ENCODE results near the gene TRAPPC1.

Gene TRAPPC1

DNA sequence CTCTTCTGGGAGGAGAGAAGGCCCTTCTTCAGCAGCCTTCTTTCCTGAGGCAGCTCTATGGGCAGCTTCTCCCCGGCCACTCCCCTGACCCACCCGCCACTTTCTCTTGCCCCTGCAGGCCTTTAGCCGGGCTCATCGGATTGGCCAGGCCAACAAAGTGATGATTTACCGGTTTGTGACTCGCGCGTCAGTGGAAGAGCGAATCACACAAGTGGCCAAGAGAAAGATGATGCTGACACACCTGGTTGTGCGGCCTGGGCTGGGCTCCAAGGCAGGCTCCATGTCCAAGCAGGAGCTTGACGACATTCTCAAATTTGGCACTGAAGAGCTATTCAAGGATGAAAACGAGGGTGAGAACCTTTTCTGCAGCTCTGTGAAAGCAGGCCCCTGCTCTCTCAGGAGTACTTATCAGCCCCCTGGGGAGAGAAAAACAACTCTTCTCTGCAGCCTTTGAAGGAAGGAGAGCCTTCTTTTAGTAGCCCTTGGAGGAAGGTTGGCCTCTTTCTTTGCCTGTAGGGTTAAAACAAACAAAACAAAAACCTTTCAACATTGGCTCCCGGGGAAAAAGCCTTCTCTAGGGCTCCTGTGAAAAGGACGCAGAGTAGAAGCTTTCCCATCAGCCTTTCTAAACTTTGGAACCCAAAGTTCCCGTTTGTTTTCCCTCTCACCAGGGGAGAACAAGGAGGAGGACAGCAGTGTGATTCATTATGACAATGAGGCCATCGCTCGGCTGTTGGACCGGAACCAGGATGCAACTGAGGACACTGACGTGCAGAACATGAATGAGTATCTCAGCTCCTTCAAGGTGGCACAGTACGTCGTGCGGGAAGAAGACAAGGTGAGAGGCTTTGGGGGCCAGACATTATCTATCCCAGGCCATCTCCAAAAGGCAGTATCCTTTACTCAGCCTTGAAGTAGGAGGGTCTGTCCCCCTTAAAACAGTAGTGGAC is 28.3 kb downstream of the TRAPPC1 start:
- no peak for DNase-seq (ENCODE audit: low read depth in 2 of 2)

DNA sequence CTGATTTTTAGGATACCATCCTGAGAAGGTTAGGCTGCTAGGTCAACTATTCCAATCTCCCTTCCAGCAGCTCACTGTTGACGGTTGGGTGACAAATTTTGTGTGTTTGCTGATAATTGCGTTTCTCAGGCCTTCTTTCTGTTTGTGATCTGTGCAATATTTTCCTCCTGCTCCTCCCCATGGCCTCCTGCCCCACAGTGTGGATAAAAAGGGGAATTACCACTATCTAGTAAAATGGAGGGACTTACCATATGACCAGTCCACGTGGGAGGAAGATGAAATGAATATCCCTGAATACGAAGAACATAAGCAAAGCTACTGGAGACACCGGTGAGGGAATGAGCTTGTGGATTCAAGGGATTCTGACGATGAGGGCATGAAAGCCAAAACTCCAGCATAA is 34.0 kb downstream of the TRAPPC1 start:
- DNase-seq (ENCODE audit: low read depth in 2 of 2), result no peak

DNA sequence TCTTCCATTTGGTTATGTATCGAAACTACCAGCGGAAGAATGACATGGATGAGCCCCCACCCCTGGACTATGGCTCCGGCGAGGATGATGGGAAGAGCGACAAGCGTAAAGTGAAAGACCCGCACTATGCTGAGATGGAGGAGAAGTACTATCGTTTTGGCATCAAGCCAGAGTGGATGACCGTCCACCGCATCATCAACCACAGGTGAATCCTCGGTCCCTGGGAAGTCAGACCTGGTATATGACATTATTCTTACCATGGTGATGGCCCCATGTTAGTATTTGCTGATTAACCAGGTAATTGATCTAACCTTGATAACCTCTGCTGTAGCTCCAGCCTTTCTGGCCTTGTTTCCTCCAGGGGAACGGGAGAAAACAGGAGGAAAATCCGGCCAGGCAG is 34.7 kb downstream of the TRAPPC1 start:
- no peak for DNase-seq (ENCODE audit: low read depth in 2 of 2)

DNA sequence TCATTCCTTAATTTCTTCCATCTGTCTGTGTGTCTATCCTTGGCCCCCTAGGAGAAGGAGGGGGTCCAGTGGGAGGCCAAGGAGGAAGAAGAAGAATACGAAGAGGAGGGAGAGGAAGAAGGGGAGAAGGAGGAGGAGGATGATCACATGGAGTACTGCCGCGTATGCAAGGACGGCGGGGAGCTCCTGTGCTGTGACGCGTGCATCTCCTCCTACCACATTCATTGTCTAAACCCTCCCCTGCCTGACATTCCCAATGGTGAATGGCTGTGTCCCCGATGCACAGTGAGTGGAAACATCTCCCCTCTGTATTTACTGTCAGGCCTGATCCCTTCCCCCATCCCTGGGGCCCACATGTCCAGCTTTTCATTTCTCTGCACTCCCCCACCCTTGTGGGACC is 36.9 kb downstream of the TRAPPC1 start:
- DNase-seq (ENCODE audit: low read depth in 2 of 2), result no peak

DNA sequence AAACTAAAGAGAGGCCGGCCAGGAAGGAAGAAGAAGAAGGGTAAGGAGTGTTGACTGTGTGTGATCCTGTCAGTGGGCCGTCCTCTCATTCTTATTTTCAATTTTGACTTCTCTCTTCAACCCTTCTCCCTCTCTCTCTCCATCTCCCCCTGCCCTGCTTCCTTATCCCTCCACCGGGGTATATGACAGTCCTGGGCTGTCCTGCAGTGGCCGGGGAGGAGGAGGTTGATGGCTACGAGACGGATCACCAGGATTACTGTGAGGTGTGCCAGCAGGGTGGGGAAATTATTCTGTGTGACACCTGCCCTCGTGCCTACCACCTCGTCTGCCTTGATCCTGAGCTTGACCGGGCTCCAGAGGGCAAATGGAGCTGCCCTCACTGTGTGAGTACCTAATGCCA is 37.5 kb downstream of the TRAPPC1 start:
- DNase-seq (ENCODE audit: low read depth in 2 of 2), result no peak

DNA sequence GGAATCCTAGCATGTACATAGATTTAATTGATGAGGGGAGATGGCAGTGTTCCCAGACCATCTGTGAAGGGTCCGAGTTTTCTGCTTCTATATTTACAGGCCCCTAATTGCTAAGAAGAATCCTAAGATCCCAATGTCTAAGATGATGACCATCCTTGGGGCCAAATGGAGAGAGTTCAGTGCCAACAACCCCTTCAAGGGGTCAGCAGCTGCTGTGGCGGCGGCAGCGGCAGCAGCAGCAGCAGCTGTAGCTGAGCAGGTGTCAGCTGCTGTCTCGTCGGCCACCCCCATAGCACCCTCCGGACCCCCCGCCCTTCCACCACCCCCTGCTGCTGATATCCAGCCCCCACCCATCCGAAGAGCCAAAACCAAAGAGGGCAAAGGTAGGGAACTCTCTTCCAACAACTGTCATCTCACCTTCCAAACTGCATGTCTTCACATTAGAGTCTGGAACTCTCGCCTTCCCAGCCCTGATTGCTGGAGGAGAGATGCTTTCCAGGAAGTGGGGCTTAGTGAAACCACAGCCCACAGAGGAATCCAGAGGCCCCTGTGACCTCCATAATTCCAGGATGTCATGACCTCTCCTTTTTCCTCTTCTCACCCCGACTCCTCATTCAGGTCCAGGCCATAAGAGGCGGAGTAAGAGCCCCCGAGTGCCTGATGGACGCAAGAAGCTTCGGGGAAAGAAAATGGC is 38.4 kb downstream of the TRAPPC1 start:
- no peak for DNase-seq (ENCODE audit: low read depth in 2 of 2)

DNA sequence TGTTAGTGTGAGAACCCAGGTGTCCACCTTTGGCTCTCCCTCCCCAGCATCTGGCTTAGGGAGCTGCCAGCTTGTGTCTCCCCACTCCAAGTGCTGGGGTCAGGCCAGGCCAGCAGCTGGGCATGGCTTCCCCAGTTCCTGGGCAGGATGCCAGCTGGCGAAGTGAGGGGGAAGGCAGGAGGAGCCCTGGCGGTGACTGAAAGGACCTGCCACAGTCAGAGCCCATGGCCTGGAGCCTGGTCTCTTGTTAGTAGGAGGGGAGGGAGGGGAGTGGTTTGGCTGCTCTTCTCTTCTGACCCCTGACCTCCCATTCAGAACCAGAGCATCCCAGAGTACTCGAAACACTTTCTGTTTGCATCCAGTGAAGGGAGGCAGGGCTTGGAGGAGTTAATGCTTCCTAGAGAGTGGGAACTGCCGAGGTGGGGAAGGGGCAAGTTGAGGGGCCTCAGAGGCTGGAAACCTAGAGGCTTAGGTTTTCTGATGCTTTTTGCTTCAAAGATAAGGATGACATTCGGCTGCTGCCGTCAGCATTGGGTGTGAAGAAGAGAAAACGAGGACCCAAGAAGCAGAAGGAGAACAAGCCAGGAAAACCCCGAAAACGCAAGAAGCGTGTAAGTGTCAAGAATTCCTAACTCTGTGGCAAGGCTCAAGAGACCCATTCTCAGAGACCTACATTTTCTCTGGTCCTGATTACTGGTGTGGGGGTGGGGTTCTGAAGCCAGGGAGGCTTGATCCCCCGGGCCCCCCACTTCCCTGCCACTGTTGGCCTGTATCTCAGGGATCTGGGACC is 42.4 kb downstream of the TRAPPC1 start:
- no peak for DNase-seq (ENCODE audit: low read depth in 2 of 2)

DNA sequence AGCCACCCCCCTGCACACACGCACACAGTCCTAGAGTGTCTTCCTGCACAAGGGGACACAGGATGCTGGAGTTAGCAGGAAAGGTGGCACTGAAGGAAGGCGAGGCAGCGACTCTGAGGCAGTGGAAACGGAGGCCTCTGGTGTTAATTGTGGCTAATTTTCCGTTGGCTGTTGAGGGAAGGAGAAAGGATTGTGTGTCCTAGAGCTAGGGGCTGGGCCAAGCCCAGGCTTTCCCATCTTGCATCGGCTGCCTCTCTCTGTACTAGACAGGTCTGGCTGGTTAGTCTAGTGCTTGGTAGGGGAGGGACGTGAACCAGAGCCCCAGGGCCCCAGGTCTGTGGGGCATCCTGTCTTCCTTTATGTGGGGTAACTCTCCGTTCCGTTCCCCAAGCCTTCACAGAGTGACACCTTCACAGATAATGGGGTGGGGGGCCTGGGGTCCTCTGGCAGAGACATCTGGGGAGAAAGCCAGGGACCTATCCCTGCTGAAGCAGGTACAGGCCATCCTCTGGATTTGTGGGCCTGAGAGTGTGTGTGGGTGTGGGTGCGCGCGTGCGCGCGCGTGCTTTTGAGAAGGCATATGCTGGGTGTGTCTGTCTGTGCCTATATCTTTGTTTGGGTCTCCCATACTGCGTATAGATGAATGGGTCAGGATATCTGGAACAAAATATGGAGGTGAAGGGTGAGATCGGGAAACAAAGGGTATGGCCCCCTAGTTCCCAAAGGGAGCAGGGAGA is 43.4 kb downstream of the TRAPPC1 start, which contains the start of gene CHD3:
TSS of gene CHD3 (plus strand) at position 606 of the 737 bp plus-strand sequence. CDS start 212 bp downstream, outside the sequence.
- DNase-seq (ENCODE audit: low read depth in 2 of 2), result peak in 1 of 2 experiments; percentile 57

DNA sequence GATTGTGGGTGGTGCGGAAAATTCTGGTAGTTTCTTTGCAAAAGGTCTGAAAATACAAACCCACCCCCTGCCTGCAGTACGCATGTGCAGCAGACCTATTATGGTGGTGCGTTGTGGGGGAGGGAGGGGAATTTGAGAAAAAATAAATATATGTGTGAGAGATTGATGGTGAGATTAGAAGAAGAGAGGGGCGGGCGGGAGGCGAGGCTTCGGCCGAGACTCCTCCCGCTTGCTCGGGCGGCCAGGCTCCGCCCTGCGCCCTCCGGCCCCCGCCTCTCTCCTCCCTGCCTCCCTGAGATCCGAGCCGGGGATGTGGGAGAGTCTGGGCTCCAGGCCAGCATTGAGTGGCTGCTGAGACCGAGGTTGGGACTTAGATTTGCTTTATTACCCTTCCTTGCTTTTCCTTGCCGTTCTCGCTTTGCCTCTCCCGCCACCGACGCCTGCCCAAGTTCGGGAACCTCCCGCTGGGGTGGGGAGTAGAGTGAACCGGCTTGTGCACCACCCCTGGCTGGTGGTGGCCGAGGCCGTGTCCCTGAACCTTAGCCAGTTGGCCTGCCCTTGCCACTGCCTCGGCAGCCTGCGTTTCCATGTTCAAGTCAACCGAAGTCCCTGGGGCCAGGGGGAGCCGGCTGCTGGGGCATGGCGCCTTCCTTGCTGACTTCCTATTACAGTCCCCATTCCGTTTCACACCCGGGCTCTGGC is 44.1 kb downstream of the TRAPPC1 start:
- DNase-seq (ENCODE audit: low read depth in 2 of 2), result peak; percentile 74 to 85

DNA sequence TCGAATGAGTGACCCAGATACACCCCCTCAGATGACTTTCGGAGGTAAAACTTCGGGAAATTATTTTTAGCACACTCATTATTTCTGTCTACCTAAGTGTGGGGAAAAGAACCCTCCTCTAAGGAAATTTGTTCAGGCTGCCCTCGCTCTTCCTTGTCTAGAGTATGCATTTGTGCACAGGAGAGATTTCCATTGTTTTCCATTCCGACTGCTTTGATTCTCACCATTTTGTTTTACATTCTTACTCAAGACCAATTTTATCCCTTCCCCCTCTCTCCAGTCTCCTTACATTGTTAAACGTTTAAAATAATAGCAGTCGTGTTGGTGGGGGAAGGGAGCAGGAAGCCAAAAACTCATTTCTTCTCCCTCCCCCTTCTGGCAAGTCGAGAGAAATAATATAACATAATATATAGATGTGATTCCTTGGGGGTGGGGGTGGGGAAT is 44.7 kb downstream of the TRAPPC1 start:
- no peak for DNase-seq (ENCODE audit: low read depth in 2 of 2)

DNA sequence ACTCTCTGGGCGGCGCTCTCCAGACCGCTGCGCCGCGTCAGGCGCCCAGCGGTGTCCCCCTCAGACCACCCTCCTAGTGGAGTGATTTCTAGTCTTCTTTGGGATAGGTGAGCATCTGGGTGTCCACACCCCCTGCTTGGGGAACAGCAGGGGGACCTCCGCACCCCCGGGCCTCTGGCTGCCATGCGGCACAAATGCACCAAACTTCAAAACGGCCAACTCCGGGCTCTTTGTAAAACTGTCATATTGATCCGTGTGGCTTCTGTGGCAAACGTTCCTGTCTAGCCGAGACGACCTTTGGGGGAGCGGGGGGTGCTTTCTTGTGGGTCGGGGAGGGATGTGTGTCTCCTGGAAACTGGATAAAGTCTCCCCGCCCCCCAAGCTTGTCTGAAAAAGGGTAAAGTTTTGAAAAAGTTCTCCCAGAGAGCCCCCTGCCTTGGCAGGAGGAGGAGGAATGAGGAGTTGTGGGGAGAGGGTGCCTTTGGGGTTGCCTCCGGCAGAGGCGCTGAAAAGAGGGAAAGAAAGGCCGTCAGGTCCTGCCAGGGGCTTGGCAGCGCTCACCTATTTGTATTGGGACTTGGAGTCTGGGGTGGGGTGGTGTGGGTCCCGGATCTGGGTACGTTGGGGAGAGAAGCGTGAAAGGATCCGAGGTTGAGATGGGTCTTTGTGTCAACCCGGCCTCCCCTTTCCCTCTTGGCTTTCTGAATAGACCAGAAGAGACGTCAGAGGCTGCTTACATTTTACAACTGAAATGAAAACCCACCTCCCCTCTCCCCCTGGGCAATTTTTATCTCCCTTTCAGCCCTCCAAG is 45.3 kb downstream of the TRAPPC1 start:
- DNase-seq (ENCODE audit: low read depth in 2 of 2), result peak in 1 of 2 experiments; percentile 41

DNA sequence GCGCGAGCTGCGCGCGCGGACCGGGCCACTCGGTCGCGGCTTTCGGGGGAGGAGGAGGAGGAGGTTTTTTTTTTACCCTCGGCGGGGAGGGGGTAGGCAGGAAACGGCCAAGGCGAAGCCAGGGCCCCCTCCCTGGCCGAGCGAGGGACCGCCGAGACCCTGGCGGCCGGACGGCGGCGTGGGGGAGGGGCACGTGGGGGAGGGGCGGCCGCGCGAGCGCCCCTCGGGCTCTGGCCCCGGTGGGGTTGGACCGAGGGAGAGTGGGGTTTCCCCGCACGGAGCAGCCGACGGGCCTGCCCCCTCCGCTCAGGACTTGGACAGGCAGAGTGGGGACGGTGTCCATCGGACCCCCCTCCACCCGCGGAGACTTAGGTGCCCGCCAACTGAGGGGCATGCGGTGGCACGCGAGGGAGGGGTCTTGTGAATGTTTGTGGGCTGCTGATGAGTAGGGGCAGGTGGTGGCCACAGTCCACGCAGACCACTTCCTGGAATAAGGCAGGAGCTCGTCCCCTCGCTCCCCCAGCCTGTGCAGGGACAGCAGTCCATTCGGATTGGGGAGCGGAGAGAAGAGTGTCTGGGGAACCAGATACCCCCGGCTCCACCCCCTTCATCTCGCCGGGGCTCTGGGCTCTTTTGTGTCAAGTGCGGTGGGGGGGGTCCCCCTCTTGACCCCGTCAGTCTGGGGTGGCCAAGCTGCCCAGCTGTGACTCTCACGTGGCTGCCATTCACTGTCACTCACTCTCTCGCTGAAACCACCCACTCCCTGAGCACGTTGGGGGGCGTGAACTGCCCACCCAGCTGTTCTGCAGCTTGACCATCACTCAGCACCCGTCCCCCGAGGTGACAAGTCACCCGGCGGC is 46.1 kb downstream of the TRAPPC1 start:
- peak in 1 of 2 experiments; percentile 46 for DNase-seq (ENCODE audit: low read depth in 2 of 2)

DNA sequence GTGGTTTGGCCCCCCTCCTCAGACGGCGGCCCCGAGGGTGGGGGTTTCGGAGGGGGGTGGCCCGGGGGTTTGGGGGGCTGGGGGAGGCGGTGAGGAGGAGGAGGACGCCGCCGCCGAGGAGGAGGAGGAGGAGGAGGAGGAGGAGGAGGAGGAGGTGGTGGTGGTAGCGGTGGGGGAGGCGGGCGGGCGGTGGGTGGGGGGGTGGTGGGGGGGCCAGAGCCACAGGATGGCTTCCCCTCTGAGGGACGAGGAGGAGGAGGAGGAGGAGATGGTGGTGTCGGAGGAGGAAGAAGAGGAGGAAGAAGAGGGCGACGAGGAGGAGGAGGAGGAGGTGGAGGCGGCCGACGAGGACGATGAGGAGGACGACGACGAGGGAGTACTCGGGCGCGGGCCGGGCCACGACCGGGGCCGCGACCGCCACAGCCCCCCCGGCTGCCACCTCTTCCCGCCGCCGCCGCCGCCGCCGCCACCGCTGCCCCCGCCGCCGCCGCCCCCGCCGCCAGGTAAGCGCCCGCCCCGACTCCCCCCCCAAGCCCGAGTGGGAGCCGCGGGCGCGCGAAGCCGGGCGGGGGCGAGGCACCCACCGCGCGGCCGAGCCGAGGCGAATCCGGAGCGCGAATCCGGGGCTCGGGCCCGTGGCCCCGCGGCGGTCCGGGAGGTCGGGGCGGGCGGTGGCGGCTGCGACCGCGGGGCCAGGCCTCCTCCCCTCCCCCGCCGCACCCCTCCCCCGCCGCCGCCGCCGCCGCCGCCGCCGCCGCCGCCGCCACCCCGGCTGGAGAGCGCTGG is 47.0 kb downstream of the TRAPPC1 start:
- DNase-seq (ENCODE audit: low read depth in 2 of 2), result peak in 1 of 2 experiments; percentile 13

DNA sequence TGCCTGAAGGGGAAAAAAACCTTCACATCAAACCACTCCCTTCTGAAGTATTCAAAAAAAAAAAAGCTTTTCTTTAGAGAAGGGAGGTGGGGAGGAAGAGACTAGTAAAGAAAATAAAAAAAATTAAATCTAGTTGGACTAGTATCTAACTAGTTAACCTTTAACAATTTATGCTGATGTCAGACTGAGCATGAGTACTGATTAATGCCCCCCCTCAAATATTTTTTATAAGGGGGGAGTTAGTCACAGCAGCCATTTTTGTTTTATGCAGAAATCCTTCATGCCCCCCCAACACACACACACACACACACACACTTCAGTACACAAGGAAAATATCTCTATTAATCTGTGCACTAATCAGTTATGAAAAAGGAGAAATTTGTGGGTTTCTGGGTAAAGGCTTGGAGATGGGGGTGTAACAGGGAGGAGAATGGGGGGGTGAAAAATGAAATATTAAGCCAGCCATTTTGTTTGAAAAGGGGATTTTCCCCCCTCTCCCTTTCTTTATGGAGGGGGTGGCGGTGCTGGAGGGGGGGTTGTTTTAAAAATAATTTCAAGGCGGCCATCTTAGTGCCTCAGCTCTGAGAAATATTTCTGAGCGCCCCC is 47.9 kb downstream of the TRAPPC1 start:
- DNase-seq (ENCODE audit: low read depth in 2 of 2), result no peak

DNA sequence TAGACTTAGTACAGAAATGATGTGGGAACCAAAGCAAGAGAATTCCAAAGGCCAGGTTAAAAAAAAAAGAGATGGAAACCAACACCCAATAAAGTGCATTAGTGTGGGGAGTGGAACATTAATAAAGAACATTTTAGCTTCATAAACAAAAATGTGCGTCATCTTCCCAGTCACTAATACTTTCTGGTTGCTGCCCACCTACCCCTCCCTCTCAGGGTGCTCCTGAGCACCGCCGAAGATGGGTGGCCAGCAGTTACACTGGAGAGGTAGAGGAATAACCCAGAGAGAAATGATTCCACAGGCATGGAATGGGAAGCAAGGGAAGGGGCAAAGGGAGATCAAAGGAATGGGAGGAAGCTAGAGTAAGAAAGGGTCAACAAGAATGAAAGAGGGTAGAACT is 49.1 kb downstream of the TRAPPC1 start:
- DNase-seq (ENCODE audit: low read depth in 2 of 2), result no peak

DNA sequence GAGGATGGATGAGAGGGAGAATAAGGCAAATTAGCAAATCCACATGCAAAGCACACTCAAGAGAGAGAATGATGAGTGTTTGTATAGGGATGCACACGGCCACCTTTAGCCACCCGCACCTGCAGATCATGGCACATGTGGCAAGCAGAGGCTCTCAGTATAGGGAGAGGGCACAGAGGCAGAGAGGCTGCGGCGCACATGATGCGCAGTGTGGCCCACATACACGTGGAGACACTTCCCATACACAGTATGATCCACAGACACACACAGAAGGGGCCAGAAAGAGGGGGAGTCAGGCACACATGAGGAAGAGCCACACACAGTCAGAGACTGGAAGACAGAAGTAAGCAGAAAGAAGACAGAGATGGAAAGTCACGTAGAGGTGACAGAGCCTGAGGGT is 49.7 kb downstream of the TRAPPC1 start:
- DNase-seq (ENCODE audit: low read depth in 2 of 2), result no peak

DNA sequence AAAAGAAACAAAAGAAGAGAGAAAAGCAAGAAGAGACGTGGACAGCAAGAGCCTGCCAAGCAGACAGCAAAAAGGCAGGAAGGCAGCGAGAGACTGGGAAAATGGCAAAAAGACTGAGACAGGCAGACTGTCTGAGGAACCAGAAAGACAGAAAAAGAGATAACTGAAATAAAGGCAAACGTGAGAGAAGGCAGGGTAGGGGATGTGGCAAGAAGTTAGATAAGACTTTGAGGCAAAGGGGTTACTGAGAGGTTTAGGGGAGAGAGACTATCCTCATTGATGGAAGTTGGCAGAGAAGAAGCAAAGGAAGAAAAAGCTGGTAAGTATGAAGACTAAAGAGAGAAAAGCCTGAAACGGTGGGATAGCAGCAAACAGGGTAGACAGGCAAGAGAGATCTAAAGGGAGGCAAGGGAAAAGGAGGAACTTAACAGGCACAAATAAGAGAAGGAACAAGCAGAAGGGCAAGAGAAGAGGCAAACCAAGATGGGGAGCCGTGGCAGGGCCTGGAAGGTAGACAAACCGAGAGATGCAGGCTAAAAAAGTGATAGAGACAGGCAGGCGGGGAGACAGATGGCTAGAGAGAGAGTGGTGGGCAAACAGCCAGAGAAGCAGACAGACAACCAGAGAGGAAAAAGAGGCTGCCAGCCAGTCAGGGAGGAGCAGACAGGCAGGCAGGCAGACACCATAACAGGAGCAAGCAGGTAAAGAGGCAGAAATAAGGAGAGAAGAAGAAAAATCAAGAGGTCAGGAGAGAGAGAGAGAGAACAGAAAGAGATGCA is 50.3 kb downstream of the TRAPPC1 start:
- DNase-seq (ENCODE audit: low read depth in 2 of 2), result no peak
